CD4-positive, alpha-beta T cell (primary cell): Measurements from ENCODE around the gene PML. TPM values are rescaled to one million over a fixed set of nuclear protein-coding genes. Genes with fewer than 3 reads are reported as not detected.
"Not testable (repeated sequence)": the region's sequence is repeated elsewhere in the genome, so short reads cannot be mapped to it uniquely, and the experiment has no call there.

Experiments used
- ATAC-seq: fragments of 200-7000 bp; cut with Tn5 transposase; one replicate; pipeline ENCODE4 v1.10.0; 2022; ENCODE audit warnings: mild to moderate bottlenecking; ENCODE audit not compliant: poor library complexity
- CTCF ChIA-PET: fragments of 350-600 bp; sonication (Branson Sonifier 250); formaldehyde crosslinking; loops from one replicate; lab custom pipeline; 2021; ENCODE audit warnings: antibody characterized with exemption, inconsistent platforms; lab: Charles Lee
- POLR2A ChIA-PET: fragments of 350-600 bp; sonication (Branson Sonifier 250); formaldehyde crosslinking; loops from one replicate; lab custom pipeline; 2021; ENCODE audit warnings: antibody characterized with exemption, inconsistent platforms; lab: Charles Lee
- DNase-seq, 14 experiments: peaks; one replicate each; pipeline ENCODE4 v3.0.0-alpha.2; 2013 to 2020; ENCODE audit warnings: mixed read lengths in 2 of 14
- H3K27ac ChIP-seq, 2 donors: one replicate each; pipeline versions ENCODE4 v1.5.1 to v1.7.0; 2013; ENCODE audit warnings: low read length in 2 of 2, low read depth in 1 of 2, mild to moderate bottlenecking in 1 of 2
- H3K27me3 ChIP-seq, 2 experiments: 1 replicate in 1 of 2; 2 replicates in 1 of 2; pipeline versions ENCODE4 v1.6.1 to v1.7.0; 2013; ENCODE audit warnings: low read length in 2 of 2, control low read depth in 1 of 2, mild to moderate bottlenecking in 1 of 2, moderate library complexity in 1 of 2; ENCODE audit not compliant: insufficient read depth in 2 of 2, control insufficient read depth in 1 of 2
- H3K36me3 ChIP-seq: one replicate; pipeline ENCODE4 v1.6.1; 2013; ENCODE audit warnings: low read length, control low read depth; ENCODE audit not compliant: insufficient read depth
- H3K4me1 ChIP-seq: one replicate; pipeline ENCODE4 v1.6.1; 2013; ENCODE audit warnings: low read length, control low read depth; ENCODE audit not compliant: insufficient read depth
- H3K4me3 ChIP-seq: one replicate; pipeline ENCODE4 v1.5.1; 2013; ENCODE audit warnings: mild to moderate bottlenecking, low read length, moderate library complexity
- H3K9me3 ChIP-seq, 2 experiments: 1 replicate in 1 of 2; 2 replicates in 1 of 2; pipeline versions ENCODE4 v1.6.1 to v1.7.0; 2013; ENCODE audit warnings: low read length in 2 of 2, mild to moderate bottlenecking in 2 of 2, control low read depth in 1 of 2, moderate library complexity in 1 of 2; ENCODE audit not compliant: control insufficient read depth in 1 of 2, insufficient read depth in 1 of 2
- H3K27ac Mint-ChIP-seq: one replicate; pipeline ENCODE4 v1.8.0; 2020; ENCODE audit warnings: mixed read lengths
- H3K27me3 Mint-ChIP-seq: one replicate; pipeline ENCODE4 v1.8.0; 2021; ENCODE audit warnings: mixed read lengths
- H3K36me3 Mint-ChIP-seq: one replicate; pipeline ENCODE4 v1.8.0; 2021; ENCODE audit warnings: low read depth, mixed read lengths
- H3K4me1 Mint-ChIP-seq: one replicate; pipeline ENCODE4 v1.8.0; 2021; ENCODE audit warnings: low read depth, mixed read lengths
- H3K4me3 Mint-ChIP-seq: one replicate; pipeline ENCODE4 v1.8.0; 2020; ENCODE audit warnings: mild to moderate bottlenecking, mixed read lengths
- H3K9me3 Mint-ChIP-seq: one replicate; pipeline ENCODE4 v1.8.0; 2020; ENCODE audit warnings: mixed read lengths
- intact Hi-C, 2 experiments: fragments of 100-400 bp; cut with DNase I in 1 of 2; cut with micrococcal nuclease in 1 of 2; formaldehyde crosslinking; loops; one replicate each; pipeline versions ENCODE4 v1.15.1 to v1.9.0; 2023 to 2025; cut with DNase I, micrococcal nuclease
- total RNA-seq, 174 experiments: library from RNA in 2 of 174; stranded (reverse) in 2 of 174; gene quantifications; one replicate each; pipeline ENCODE4 v1.2.3 and lab custom pipeline; 2021 to 2026
- TF ChIP-seq, protein P1 (sequence below): fragments of 200-600 bp; IDR thresholded peaks from one replicate; pipeline ENCODE4 v1.8.0; 2022; ENCODE audit warnings: antibody characterized with exemption, mild to moderate bottlenecking

The PML gene
- total RNA-seq, 2 experiments from 2014 or later, result 39.2 to 42.9 TPM

DNA sequence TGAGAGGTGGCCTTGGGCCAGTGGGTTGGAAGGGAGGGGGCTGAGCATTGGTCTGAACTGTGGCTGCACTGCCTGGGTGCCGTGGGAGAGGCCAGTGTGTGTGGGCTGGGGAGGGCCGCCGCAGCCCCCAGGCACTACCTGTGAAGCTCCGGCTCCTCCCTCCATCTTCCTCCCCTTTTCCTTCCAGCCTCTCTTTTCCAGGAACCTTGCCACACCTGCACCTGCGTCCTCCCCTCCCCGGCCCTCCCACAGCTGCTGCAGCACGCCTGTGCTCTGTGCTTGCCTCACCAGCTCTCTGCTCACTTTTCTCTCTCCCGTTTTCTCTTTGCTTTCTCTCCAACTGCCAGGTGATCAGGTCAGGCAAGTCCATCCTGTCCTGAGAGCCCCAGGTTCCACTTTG lies 70.3 kb downstream of the PML start:
- H3K27me3 Mint-ChIP-seq, H3K4me1 ChIP-seq, POLR2A ChIA-PET, H3K27ac Mint-ChIP-seq, H3K27ac ChIP-seq, H3K36me3 Mint-ChIP-seq, H3K27me3 ChIP-seq, CTCF ChIA-PET, H3K4me1 Mint-ChIP-seq, H3K9me3 ChIP-seq, H3K4me3 ChIP-seq, DNase-seq, H3K4me3 Mint-ChIP-seq, H3K36me3 ChIP-seq, intact Hi-C loops, H3K9me3 Mint-ChIP-seq, ATAC-seq: not testable (repeated sequence)

DNA sequence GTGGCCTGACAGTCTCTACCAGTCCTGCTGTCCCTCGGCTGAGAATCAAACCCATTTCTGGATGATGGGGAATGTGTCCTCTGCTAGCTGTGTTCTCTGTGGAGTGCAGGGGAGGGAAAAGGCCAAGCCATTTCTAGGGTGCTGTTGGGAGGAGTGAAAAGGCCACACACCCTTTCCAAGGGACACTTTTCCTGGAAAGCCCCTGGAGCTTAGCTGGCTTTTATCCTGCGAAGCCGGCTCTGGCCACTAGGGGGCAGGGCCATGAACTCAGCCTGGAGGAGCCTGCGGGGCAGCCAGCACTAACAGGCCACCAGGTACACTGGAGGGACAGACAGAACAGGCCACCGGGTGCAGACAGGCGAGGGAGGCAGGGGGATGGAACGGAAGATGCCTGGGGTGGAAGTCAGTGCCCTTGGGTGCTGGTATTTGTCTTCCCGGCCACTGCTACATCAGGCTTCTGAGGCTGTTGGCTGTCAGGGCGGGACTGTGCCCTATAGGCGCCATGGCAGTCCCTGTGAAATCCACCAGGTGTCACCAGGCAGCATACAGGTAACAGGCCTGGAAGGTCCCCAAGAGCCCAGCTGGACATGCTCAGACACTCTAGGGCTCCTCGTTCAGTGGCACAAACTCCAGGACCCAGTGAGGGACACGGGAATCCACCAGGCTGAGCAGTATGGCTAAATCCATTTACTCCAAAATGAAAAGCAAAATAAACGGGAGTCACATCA lies 71.3 kb downstream of the PML start:
- H3K4me3 ChIP-seq, H3K4me3 Mint-ChIP-seq, H3K4me1 ChIP-seq, H3K27ac ChIP-seq, H3K27ac Mint-ChIP-seq, CTCF ChIA-PET, H3K27me3 Mint-ChIP-seq, H3K27me3 ChIP-seq, POLR2A ChIA-PET, H3K9me3 ChIP-seq, intact Hi-C loops, H3K4me1 Mint-ChIP-seq, H3K9me3 Mint-ChIP-seq, H3K36me3 Mint-ChIP-seq, H3K36me3 ChIP-seq: not testable (repeated sequence)
- peak in 11 of 14 experiments; percentile 20 to 58 (median 36) for DNase-seq
- TF ChIP-seq, protein P1, sequence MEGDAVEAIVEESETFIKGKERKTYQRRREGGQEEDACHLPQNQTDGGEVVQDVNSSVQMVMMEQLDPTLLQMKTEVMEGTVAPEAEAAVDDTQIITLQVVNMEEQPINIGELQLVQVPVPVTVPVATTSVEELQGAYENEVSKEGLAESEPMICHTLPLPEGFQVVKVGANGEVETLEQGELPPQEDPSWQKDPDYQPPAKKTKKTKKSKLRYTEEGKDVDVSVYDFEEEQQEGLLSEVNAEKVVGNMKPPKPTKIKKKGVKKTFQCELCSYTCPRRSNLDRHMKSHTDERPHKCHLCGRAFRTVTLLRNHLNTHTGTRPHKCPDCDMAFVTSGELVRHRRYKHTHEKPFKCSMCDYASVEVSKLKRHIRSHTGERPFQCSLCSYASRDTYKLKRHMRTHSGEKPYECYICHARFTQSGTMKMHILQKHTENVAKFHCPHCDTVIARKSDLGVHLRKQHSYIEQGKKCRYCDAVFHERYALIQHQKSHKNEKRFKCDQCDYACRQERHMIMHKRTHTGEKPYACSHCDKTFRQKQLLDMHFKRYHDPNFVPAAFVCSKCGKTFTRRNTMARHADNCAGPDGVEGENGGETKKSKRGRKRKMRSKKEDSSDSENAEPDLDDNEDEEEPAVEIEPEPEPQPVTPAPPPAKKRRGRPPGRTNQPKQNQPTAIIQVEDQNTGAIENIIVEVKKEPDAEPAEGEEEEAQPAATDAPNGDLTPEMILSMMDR, result peak; percentile 62
- ATAC-seq, result peak; percentile 96

DNA sequence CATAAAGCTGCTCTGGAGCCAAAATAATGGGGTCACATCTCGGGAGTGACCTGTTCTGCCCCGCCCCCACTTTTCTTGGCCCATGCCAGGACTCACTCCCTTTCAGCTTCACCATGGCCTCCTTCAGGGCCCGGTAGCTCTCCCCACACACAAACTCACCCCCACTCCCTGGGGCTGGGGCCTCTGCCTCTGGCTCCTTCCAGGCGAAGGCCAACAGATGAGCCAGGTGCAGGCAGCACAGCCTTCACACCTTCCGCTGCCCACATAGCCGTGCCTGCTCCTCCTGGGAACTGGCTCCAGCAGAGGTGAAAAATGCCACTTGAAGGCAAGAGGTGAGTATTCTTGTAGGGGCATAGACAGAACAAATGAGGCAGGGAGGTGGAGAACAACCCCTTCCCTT lies 77.1 kb downstream of the PML start:
- POLR2A ChIA-PET, H3K27ac Mint-ChIP-seq, H3K4me3 Mint-ChIP-seq, ATAC-seq, intact Hi-C loops, H3K4me3 ChIP-seq, H3K36me3 ChIP-seq, H3K27ac ChIP-seq, H3K27me3 ChIP-seq, H3K9me3 Mint-ChIP-seq, DNase-seq, CTCF ChIA-PET, H3K4me1 ChIP-seq, H3K36me3 Mint-ChIP-seq, H3K27me3 Mint-ChIP-seq, H3K4me1 Mint-ChIP-seq, H3K9me3 ChIP-seq: not testable (repeated sequence)

DNA sequence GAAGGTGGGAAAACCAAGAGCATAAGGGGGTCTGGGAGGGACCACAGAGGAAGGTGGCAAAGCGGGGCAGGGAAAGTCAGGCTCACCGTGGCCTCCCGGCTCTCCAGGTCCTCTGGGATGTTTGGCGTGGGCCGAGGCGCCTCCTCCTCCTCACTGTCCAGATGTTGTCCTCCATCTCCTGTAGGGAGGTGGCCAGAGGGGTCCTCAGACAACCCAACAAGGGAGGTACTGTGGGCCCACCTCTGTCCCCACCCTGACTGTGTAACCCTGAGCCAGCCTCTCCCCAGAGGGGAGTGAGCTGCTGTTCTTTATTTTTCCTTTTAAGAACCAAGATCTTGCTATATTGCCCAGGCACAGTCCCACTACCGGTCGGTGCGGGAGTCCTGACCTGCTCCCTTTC lies 77.6 kb downstream of the PML start:
- POLR2A ChIA-PET, H3K4me3 ChIP-seq, intact Hi-C loops, H3K9me3 ChIP-seq, H3K27ac ChIP-seq, H3K4me3 Mint-ChIP-seq, H3K27me3 Mint-ChIP-seq, H3K4me1 ChIP-seq, H3K9me3 Mint-ChIP-seq, H3K36me3 Mint-ChIP-seq, H3K4me1 Mint-ChIP-seq, ATAC-seq, CTCF ChIA-PET, H3K27me3 ChIP-seq, DNase-seq, H3K36me3 ChIP-seq, H3K27ac Mint-ChIP-seq: not testable (repeated sequence)

DNA sequence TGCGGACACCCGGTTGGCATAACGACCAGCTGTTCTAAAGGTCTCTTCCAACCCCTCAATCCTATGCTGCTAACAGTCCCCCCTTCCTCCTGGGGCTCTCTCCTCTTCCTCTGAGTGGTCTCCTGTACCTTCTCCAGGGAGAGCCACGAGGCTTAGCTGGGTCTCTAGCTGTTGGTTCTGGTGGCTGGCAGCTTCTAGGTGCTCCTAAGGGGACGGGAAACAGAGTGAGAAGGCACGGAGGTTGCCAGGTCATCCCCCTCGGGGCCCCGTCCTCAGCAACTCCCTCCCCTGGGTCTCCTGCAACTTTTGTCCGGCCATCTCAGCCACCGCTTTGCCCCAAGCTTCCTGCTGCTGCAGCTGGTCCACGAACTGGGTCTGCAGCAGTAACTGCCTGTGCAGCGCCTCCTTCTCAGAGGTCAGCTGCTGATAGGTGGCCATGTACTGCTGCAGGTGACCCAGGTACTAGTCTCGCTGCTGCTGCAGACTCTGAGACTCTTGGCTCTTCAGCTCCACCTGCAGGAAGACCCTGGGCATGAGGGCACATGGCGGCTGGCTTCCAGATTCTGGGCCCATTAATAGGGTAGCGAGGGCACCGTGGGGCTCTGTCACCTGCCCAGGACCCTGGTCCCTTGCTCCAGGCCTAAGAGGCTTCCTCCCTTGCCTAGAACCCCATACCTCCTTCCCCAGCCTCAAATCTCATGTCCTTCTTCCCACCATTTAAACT lies 78.3 kb downstream of the PML start:
- H3K27ac Mint-ChIP-seq, intact Hi-C loops, CTCF ChIA-PET, H3K27ac ChIP-seq, H3K9me3 ChIP-seq, H3K36me3 ChIP-seq, H3K9me3 Mint-ChIP-seq, ATAC-seq, H3K4me1 Mint-ChIP-seq, POLR2A ChIA-PET, H3K27me3 Mint-ChIP-seq, H3K4me1 ChIP-seq, H3K36me3 Mint-ChIP-seq, H3K4me3 ChIP-seq, H3K27me3 ChIP-seq, H3K4me3 Mint-ChIP-seq: not testable (repeated sequence)
- peak in 8 of 14 experiments; percentile 13 to 57 (median 36) for DNase-seq

DNA sequence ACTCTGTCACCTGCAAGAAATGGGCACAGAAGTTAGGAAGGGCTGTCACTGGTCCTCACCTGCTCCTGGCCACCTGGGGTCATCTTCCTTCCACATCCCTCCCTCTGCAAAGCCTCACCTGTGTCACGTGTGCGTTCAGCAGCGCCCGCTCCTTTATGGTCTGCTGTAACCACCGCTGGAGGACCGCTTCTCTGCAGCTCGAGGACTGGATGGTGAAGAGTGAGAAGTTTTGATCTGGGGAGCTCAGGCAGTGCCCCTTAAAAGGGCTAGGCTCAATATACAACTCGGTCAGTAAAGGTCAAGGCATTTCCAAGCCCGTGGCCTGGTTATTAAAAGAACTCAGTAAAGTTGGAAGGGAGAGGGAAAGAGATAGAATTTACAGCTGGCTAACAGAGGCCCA lies 81.3 kb downstream of the PML start:
- H3K9me3 Mint-ChIP-seq, POLR2A ChIA-PET, H3K4me3 ChIP-seq, H3K4me1 Mint-ChIP-seq, H3K36me3 Mint-ChIP-seq, H3K4me1 ChIP-seq, intact Hi-C loops, ATAC-seq, H3K27ac ChIP-seq, H3K36me3 ChIP-seq, H3K4me3 Mint-ChIP-seq, H3K9me3 ChIP-seq, H3K27ac Mint-ChIP-seq, H3K27me3 ChIP-seq, DNase-seq, CTCF ChIA-PET, H3K27me3 Mint-ChIP-seq: not testable (repeated sequence)
